Ovary (tissue), 9 donors: Measurements from ENCODE around the gene TP53TG5. TPM values are rescaled to one million over a fixed set of nuclear protein-coding genes. Genes with fewer than 3 reads are reported as not detected.

Experiments used
- DNase-seq, 5 donors: peaks; one replicate each; pipeline ENCODE4 v3.0.0-alpha.2; 2019 to 2020
- H3K27ac ChIP-seq, 2 donors: fragments of 200-600 bp; one replicate each; pipeline versions ENCODE4 v1.5.1 to v1.8.0; 2019 to 2022
- H3K27me3 ChIP-seq: fragments of 200-600 bp; one replicate; pipeline ENCODE4 v1.8.0; 2022
- H3K36me3 ChIP-seq: fragments of 200-600 bp; sonication (generic); one replicate; pipeline ENCODE4 v1.5.1; 2019
- H3K4me1 ChIP-seq: one replicate; pipeline ENCODE4 v1.8.1; 2013; ENCODE audit warnings: mild to moderate bottlenecking, moderate library complexity; ENCODE audit not compliant: insufficient read depth
- H3K4me3 ChIP-seq: fragments of 200-600 bp; sonication (generic); one replicate; pipeline ENCODE4 v1.5.1; 2017
- H3K9me3 ChIP-seq, 2 donors: fragments of 200-600 bp in 1 of 2; sonication (generic) in 1 of 2; one replicate each; pipeline versions ENCODE4 v1.5.1 to v1.8.1; 2013 to 2019; ENCODE audit warnings: mild to moderate bottlenecking in 1 of 2, moderate library complexity in 1 of 2
- CTCF ChIP-seq, 3 donors: fragments of 450-650 bp in 2 of 3; fragments of 200-600 bp in 1 of 3; IDR thresholded peaks; one replicate each; pipeline versions ENCODE4 v1.5.1 to v1.8.0; 2016 to 2022; ENCODE audit warnings: antibody characterized with exemption in 3 of 3, mild to moderate bottlenecking in 1 of 3
- EP300 ChIP-seq: sonication (generic); formaldehyde crosslinking; IDR thresholded peaks from one replicate; pipeline ENCODE4 v1.6.1; 2017; ENCODE audit warnings: antibody characterized with exemption
- POLR2A ChIP-seq: fragments of 450-650 bp; IDR thresholded peaks from one replicate; pipeline ENCODE4 v1.6.1; 2017; ENCODE audit warnings: antibody characterized with exemption, mild to moderate bottlenecking, moderate library complexity
- WGBS, 3 donors: extraction: QIAGEN DNeasy Blood & Tissue Kit in 1 of 3; methylation state at CpG; one replicate each; pipeline versions ENCODE4 v1.1.5 to v1.1.7; 2013 to 2017; 5-methylcytosine and 5-hydroxymethylcytosine counted together
- intact Hi-C, 4 donors: fragments of 100-400 bp; cut with DNase I; formaldehyde crosslinking; loops; one replicate each; pipeline versions ENCODE4 v1.11.0 to v1.15.1; 2022 to 2023
- polyA plus RNA-seq, 2 donors: library from polyadenylated mRNA; stranded (reverse); fragments of 200-250 nt in 1 of 2; fragments of 350-450 nt in 1 of 2; fragmentation: Illumina TruSeq in 1 of 2; extraction: RNeasy Lipid Tissue Mini Kit (QIAGEN cat#74804) in 1 of 2; gene quantifications; one replicate each; pipeline ENCODE4 v1.2.3, GENCODE V29; 2013 to 2014
- total RNA-seq, 7 donors: library from RNA; depleted of rRNA in 2 of 7; stranded (reverse); fragments of >200 nt in 2 of 7; fragmentation: NEBNext Ultra II Directional in 3 of 7; extraction: Animal tissue kit (Norgen Biotek cat#: 25700) in 3 of 7; gene quantifications; one replicate each; pipeline versions ENCODE4 v1.1.0 to v1.2.4, GENCODE V29; 2016 to 2023
- donor health status: DM: no; HTN: no; CAD: no; lungs with moderate emphysema.
- donor health status: DM: no; HTN: no; CAD: no.
- donor health status: Bipolar disorder and iron deficiency.
- donor health status: DM: yes; HTN: yes; CAD: no.
- donor health status: DM: no; HTN: no; CAD: no.
- donor health status: DM: yes; HTN: yes; CAD: no.

TP53TG5 gene
- total and polyA plus RNA-seq, 9 donors, result 0.02 to 0.89 (median 0.42) TPM; not detected in 6

GRCh38 chr20:45400346-45401031 lies 22.4 kb upstream of the TP53TG5 start:
- no peaks in the 10 kb centered on the region for H3K4me1 ChIP-seq
- WGBS, 3 donors, result 94 to 97% (median 94%) methylated on average over 6 of the region's 6 CpGs
- TF ChIP-seq CTCF (IDR thresholded peaks at IDR 0.05) (no peak), POLR2A (no peak), EP300 (no peak)
- H3K9me3 ChIP-seq, result peaks cover 0 to 5% of the 10 kb centered on the region in 2 donors
- intact Hi-C loops, result no loop called here
- no peak for DNase-seq
- no peak overlapping the region for H3K4me3 ChIP-seq
- H3K36me3 ChIP-seq, result no peaks in the 10 kb centered on the region
- no peaks in the 10 kb centered on the region for H3K27me3 ChIP-seq
- no peak overlapping the region for H3K27ac ChIP-seq

- TF ChIP-seq EP300, result no peak
- no peak for TF ChIP-seq CTCF (IDR thresholded peaks at IDR 0.05)
- no peak for TF ChIP-seq POLR2A
- Histone ChIP-seq H3K27me3 (no peaks in the 10 kb centered on the region), H3K27ac (no peak overlapping the region), H3K4me3 (no peak overlapping the region), H3K4me1 (no peaks in the 10 kb centered on the region), H3K9me3 (peaks cover 0 to 5% of the 10 kb centered on the region in 2 donors), H3K36me3 (no peaks in the 10 kb centered on the region)
- intact Hi-C loops, result no loop called here
- 95 to 100% (median 100%) methylated on average over 1 of the region's 1 CpG for WGBS, 3 donors
- no peak for DNase-seq
Observed at GRCh38 chr20:45399018-45399417, 20.9 kb upstream of the TP53TG5 start.

GRCh38 chr20:45395114-45395415 lies 16.9 kb upstream of the TP53TG5 start:
- Histone ChIP-seq H3K4me3 (no peak overlapping the region), H3K27ac (no peak overlapping the region), H3K4me1 (no peaks in the 10 kb centered on the region), H3K27me3 (no peaks in the 10 kb centered on the region), H3K9me3 (no peaks in the 10 kb centered on the region), H3K36me3 (no peaks in the 10 kb centered on the region)
- TF ChIP-seq CTCF (IDR thresholded peaks at IDR 0.05) (no peak), POLR2A (no peak), EP300 (no peak)
- intact Hi-C loops, result no loop called here
- WGBS, 3 donors, result 84 to 91% (median 90%) methylated on average over 7 of the region's 7 CpGs
- DNase-seq, result no peak

- H3K4me3 ChIP-seq, result no peak overlapping the region
- H3K4me1 ChIP-seq, result no peaks in the 10 kb centered on the region
- intact Hi-C loops, result no loop called here
- WGBS, 3 donors, result 80 to 85% (median 84%) methylated on average over 21 of the region's 21 CpGs
- H3K9me3 ChIP-seq, result no peaks in the 10 kb centered on the region
- H3K36me3 ChIP-seq, result no peaks in the 10 kb centered on the region
- H3K27me3 ChIP-seq, result no peaks in the 10 kb centered on the region
- DNase-seq, result no peak
- no peak overlapping the region for H3K27ac ChIP-seq
- TF ChIP-seq POLR2A (no peak), CTCF (IDR thresholded peaks at IDR 0.05) (no peak), EP300 (no peak)
Observed at GRCh38 chr20:45394221-45395113, 16.3 kb upstream of the TP53TG5 start.
